Testis (tissue), 3 donors: ENCODE results near the gene OR5C1. TPM values are rescaled to one million over a fixed set of nuclear protein-coding genes. Genes with fewer than 3 reads are reported as not detected.

Source experiments
- DNase-seq: peaks from one replicate; pipeline ENCODE4 v3.0.0-alpha.2; 2019
- H3K27ac ChIP-seq, 2 donors: fragments of 200-600 bp; sonication (generic); one replicate each; pipeline ENCODE4 v1.5.1; 2019
- H3K27me3 ChIP-seq: fragments of 200-600 bp; sonication (generic); one replicate; pipeline ENCODE4 v1.5.1; 2019
- H3K36me3 ChIP-seq: fragments of 200-600 bp; sonication (generic); one replicate; pipeline ENCODE4 v1.5.1; 2017; ENCODE audit warnings: low read depth; ENCODE audit errors: missing control alignments
- H3K4me1 ChIP-seq: fragments of 200-600 bp; sonication (generic); one replicate; pipeline ENCODE4 v1.5.1; 2019
- H3K4me3 ChIP-seq, 2 donors: fragments of 200-600 bp; sonication (generic); one replicate each; pipeline ENCODE4 v1.5.1; 2017 to 2019
- H3K9me3 ChIP-seq: fragments of 200-600 bp; sonication (generic); one replicate; pipeline ENCODE4 v1.5.1; 2017
- POLR2A ChIP-seq: fragments of 450-650 bp; IDR thresholded peaks from one replicate; pipeline ENCODE4 v1.6.1; 2017; ENCODE audit warnings: antibody characterized with exemption, mild to moderate bottlenecking, moderate library complexity
- WGBS, 2 donors: methylation state at CpG; one replicate each; pipeline ENCODE4 v1.1.5; 2018; 5-methylcytosine and 5-hydroxymethylcytosine counted together
- intact Hi-C: fragments of 100-400 bp; cut with DNase I; formaldehyde crosslinking; loops from one replicate; pipeline ENCODE4 v1.15.1; 2023; ENCODE audit warnings: low total_unique reads
- polyA plus RNA-seq: library from polyadenylated mRNA; stranded (reverse); fragments of 350-450 nt; fragmentation: Illumina TruSeq; extraction: RNeasy Lipid Tissue Mini Kit (QIAGEN cat#74804); gene quantifications from one replicate; pipeline ENCODE4 v1.2.3, GENCODE V29; 2014; ENCODE audit warnings: low read depth, low replicate concordance; ENCODE audit not compliant: insufficient read depth
- total RNA-seq, 2 donors: library from RNA; depleted of rRNA; stranded (reverse); fragments of >200 nt; gene quantifications; one replicate each; pipeline ENCODE4 v1.2.3, GENCODE V29; 2016
- TF ChIP-seq, protein P1 (sequence below), 3 experiments: fragments of 450-650 bp in 2 of 3; fragments of 200-600 bp in 1 of 3; sonication (generic) in 1 of 3; IDR thresholded peaks; one replicate each; pipeline ENCODE4 v1.5.1; 2016 to 2019; ENCODE audit warnings: antibody characterized with exemption in 3 of 3, mild to moderate bottlenecking in 2 of 3, moderate library complexity in 1 of 3

The OR5C1 gene
- total and polyA plus RNA-seq, 3 donors from 2014 or later: not detected

DNA sequence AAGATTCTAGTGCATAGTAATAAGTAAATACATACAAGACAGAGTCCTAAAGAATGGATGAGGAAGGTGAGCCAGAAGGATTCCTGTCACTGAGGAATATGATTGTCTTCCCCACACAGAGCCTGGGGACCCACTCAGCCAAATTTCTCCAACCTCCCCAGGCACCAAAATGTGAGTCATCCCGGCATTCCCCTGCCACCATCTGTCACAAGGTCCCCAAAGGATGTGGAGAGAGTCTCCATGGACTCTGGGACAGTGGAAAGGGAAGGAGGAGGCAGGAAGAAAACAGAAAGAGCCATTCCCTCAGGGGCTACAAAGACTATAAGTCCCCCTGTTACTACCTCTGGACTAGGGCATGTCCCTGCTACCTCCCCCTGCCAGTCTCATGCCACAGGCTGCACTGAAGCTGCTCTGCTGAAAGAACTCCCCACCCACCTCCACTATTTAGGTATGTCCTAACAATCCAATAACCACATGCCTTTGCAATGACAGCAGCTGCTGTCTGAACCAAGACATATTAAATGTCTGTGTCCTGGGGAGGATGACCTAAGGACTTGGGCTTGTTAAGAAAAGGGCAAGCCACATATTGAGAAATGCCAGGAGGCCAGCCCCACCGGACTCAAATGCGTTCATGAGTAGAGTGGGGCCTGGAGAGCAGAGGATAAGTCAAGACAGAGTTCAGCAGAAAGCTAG is 10.7 kb upstream of the OR5C1 start:
- Histone ChIP-seq H3K4me1 (no peaks in the 10 kb centered on the region), H3K4me3 (no peak overlapping the region), H3K36me3 (no peaks in the 10 kb centered on the region), H3K9me3 (no peaks in the 10 kb centered on the region), H3K27ac (no peak overlapping the region), H3K27me3 (no peaks in the 10 kb centered on the region)
- no peak for DNase-seq
- intact Hi-C loops: no loop called here
- TF ChIP-seq POLR2A: no peak
- TF ChIP-seq, protein P1, sequence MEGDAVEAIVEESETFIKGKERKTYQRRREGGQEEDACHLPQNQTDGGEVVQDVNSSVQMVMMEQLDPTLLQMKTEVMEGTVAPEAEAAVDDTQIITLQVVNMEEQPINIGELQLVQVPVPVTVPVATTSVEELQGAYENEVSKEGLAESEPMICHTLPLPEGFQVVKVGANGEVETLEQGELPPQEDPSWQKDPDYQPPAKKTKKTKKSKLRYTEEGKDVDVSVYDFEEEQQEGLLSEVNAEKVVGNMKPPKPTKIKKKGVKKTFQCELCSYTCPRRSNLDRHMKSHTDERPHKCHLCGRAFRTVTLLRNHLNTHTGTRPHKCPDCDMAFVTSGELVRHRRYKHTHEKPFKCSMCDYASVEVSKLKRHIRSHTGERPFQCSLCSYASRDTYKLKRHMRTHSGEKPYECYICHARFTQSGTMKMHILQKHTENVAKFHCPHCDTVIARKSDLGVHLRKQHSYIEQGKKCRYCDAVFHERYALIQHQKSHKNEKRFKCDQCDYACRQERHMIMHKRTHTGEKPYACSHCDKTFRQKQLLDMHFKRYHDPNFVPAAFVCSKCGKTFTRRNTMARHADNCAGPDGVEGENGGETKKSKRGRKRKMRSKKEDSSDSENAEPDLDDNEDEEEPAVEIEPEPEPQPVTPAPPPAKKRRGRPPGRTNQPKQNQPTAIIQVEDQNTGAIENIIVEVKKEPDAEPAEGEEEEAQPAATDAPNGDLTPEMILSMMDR (IDR thresholded peaks at IDR 0.05): no peak
- WGBS, 2 donors: 69 to 78% methylated on average over 3 of the region's 3 CpGs

DNA sequence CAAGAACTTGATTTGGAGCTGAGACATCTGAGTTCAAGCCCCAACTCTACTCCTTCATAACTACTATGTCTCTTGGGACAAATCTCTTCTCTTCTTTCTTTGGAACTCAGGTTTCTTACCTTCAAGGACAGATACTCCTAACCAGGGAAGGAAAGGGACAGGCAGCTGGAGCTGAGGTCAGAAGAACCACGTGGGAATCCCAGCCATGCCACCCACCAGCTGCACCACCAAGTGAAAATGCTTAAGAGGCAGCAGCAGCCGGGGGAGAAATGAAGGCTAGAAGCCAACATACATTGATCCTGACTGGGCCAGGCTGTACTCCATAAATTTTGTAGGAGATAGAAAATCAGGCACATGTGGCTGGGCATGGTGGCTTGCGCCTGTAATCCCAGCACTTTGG is 9.6 kb upstream of the OR5C1 start:
- Histone ChIP-seq H3K36me3 (no peaks in the 10 kb centered on the region), H3K27me3 (no peaks in the 10 kb centered on the region), H3K4me3 (no peak overlapping the region), H3K4me1 (no peaks in the 10 kb centered on the region), H3K27ac (no peak overlapping the region), H3K9me3 (no peaks in the 10 kb centered on the region)
- intact Hi-C loops: no loop called here
- whole genome bisulfite sequencing, 2 donors: 69 to 83% methylated on average over 3 of the region's 3 CpGs
- no peak for DNase-seq
- TF ChIP-seq, protein P1 (IDR thresholded peaks at IDR 0.05): no peak
- TF ChIP-seq POLR2A: no peak

DNA sequence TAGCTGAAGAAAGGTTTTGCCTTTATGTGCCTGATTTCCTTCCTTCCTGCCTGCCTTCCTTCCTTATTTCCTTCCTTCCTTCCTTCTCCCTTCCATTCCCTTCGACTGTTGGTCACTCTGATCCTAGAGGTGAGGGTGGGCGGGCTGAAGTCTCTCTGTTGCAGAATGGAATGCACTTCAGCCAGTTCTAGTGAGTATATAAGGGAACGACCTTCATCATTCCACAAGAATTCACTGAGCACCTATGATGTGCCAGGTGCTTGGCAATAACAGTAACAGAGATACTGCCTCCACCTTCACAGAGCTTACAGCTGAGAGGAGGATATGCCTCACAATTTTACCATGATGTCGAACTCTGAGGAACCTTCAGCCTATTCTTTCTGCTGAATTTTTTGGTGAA is 8.7 kb upstream of the OR5C1 start:
- no peaks in the 10 kb centered on the region for H3K4me1 ChIP-seq
- intact Hi-C loops: no loop called here
- no peak for TF ChIP-seq POLR2A
- TF ChIP-seq, protein P1 (IDR thresholded peaks at IDR 0.05): no peak
- 67 to 71% methylated on average over 4 of the region's 4 CpGs for WGBS, 2 donors
- no peak for DNase-seq
- H3K27me3 ChIP-seq: no peaks in the 10 kb centered on the region
- H3K9me3 ChIP-seq: no peaks in the 10 kb centered on the region
- H3K4me3 ChIP-seq: no peak overlapping the region
- no peaks in the 10 kb centered on the region for H3K36me3 ChIP-seq
- no peak overlapping the region for H3K27ac ChIP-seq

DNA sequence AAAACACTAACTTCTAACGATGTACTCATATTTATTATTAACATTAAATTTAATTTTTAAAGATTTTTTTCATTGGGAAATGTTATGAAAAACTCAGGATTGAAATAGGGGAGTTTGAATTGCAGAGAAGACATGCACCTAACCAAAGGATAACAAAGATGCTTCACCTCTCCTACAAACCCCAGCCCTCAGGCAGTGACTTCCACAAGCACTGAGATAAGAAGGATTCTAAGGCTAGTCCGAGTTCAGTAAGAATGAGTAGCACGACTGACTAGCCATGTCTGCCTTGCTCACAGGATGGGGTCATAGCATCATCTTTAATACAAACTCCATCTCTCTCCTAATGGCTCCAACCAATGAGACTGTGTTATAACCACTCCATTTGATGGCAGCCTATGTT is 7.1 kb upstream of the OR5C1 start:
- H3K27ac ChIP-seq: no peak overlapping the region
- H3K4me3 ChIP-seq: no peak overlapping the region
- no peaks in the 10 kb centered on the region for H3K9me3 ChIP-seq
- DNase-seq: no peak
- no peaks in the 10 kb centered on the region for H3K4me1 ChIP-seq
- TF ChIP-seq POLR2A: no peak
- TF ChIP-seq, protein P1 (IDR thresholded peaks at IDR 0.05): no peak
- H3K36me3 ChIP-seq: no peaks in the 10 kb centered on the region
- H3K27me3 ChIP-seq: no peaks in the 10 kb centered on the region
- intact Hi-C loops: no loop called here
- 66 to 71% methylated on average over 3 of the region's 3 CpGs for WGBS, 2 donors

DNA sequence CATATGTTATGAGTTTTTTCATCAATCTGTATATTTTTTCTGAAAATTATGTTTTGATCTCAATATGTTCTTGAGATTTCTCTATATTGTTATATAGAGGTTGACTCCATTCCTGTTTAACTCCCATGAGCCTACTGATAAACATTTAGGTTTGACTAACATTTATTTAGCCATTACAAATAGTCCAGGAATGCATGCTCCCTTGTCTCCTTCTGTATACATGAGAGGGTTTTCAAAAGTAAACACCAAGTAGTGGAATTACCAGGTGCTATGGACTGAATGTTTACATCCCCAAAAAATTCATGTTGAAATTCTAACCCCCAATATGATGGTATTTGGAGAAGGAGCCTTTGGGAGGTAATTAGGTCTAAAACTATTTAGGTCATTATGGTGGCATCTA is 3.5 kb upstream of the OR5C1 start:
- no peak overlapping the region for H3K27ac ChIP-seq
- no peaks in the 10 kb centered on the region for H3K4me1 ChIP-seq
- no peaks in the 10 kb centered on the region for H3K36me3 ChIP-seq
- intact Hi-C loops: no loop called here
- H3K27me3 ChIP-seq: no peaks in the 10 kb centered on the region
- TF ChIP-seq, protein P1 (IDR thresholded peaks at IDR 0.05): no peak
- no peak for TF ChIP-seq POLR2A
- H3K9me3 ChIP-seq: no peaks in the 10 kb centered on the region
- H3K4me3 ChIP-seq: no peak overlapping the region
- DNase-seq: no peak
